ENCODE results near the gene PTPRM. TPM values are rescaled to one million over a fixed set of nuclear protein-coding genes. Genes with fewer than 3 reads are reported as not detected.

PTPRM gene
- polyA plus RNA-seq, 2 of the 4 experiments (the other 2 are of a cell fraction) = 44.5 to 199 TPM

DNA sequence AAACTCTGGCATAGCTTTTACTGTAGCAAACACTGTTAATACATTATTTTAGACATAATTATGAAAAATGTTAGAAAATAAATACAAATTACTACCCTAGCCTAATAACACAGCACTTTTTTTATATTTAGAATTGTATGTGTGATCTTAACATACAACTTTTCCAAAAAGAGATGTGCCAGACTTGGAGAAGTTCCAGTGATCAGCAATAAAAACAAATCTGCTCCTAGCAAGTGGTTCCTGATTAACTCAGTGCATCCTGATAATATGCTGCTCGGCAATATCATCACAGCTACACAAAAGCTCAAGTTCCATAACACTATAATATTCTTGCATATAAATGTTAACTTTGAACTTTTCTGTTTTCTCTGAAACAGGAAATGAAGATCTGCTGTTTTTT, 22.4 kb upstream of the PTPRM start:
- ATAC-seq (no peak), FAIRE-seq (no peak), DNase-seq (ENCODE audit: low read depth in 1 of 2, low spot score in 1 of 2) (no peak)
- WGBS (ENCODE audit: missing lambda C conversion rate) = 89% methylated on average over 1 of the region's 1 CpG
- CTCF ChIA-PET = no interaction called here
- POLR2A ChIA-PET = no interaction called here
- Histone ChIP-seq H3K4me2 (no peak overlapping the region), H3K4me1 (no peaks in the 10 kb centered on the region), H3K9me3 (no peaks in the 10 kb centered on the region), H3K27ac (no peak overlapping the region), H3K4me3 (no peak overlapping the region)
- no peak for TF ChIP-seq FOXS1 (CRISPR knock-in tag; IDR thresholded peaks at IDR 0.05)
- no peak for TF ChIP-seq CBX8 (IDR thresholded peaks at IDR 0.05)
- TF ChIP-seq RARB (CRISPR knock-in tag; IDR thresholded peaks at IDR 0.05) = no peak
- TF ChIP-seq TFCP2L1 (CRISPR knock-in tag; IDR thresholded peaks at IDR 0.05) = no peak
- no peak for TF ChIP-seq MAFK (IDR thresholded peaks at IDR 0.05; ENCODE audit: partially characterized antibody)
- no peak for TF ChIP-seq GATA3 (IDR thresholded peaks at IDR 0.05; ENCODE audit: borderline replicate concordance)
- no peak for TF ChIP-seq KDM1A (IDR thresholded peaks at IDR 0.05; ENCODE audit: low read depth)
- no peak for TF ChIP-seq HEYL (CRISPR knock-in tag; IDR thresholded peaks at IDR 0.05)
- no peak for TF ChIP-seq SREBF2 (IDR thresholded peaks at IDR 0.05)
- no peak for TF ChIP-seq RCOR1 (IDR thresholded peaks at IDR 0.05; ENCODE audit: low read depth, low read length)
- TF ChIP-seq ZFP36 (IDR thresholded peaks at IDR 0.05; ENCODE audit: borderline replicate concordance, partially characterized antibody) = no peak
- no peak for TF ChIP-seq PHF8 (IDR thresholded peaks at IDR 0.05; ENCODE audit: borderline replicate concordance, low read depth)
- no peak for TF ChIP-seq FOSB (CRISPR knock-in tag; IDR thresholded peaks at IDR 0.05)

DNA sequence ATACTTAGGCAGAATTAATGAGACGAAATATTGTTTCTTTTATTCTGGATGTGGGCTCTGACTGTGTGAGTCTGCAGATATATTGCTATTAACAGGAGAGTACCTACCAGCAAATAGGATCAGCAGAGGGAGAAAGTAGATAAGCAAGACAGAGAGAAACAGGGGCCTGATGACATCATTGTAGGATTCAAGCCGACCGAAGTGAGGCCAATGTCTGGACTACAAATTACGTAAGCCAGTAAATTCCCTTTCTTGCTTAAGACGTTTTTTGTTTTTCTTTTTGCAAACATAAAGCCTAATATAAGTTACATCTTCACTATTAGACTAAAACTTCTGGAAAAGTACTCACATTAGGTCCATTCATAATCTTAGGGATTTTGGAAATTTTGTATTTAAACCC, 21.4 kb upstream of the PTPRM start:
- 40% methylated on average over 5 of the region's 5 CpGs for WGBS (ENCODE audit: missing lambda C conversion rate)
- ChIA-PET CTCF (interaction anchor here (1.5 kb wide), 1 partner anchor 21 kb away, joined by 5 read pairs; the partner anchor contains the start of gene PTPRM), POLR2A (no interaction called here)
- TF ChIP-seq NR3C1 (IDR thresholded peaks at IDR 0.05) (no peak), HOXA7 (CRISPR knock-in tag; IDR thresholded peaks at IDR 0.05) (no peak), EHF (CRISPR knock-in tag; IDR thresholded peaks at IDR 0.05) (no peak), JUNB (IDR thresholded peaks at IDR 0.05) (no peak), ESRRA (IDR thresholded peaks at IDR 0.05; ENCODE audit: borderline replicate concordance, low read length) (no peak), CBX2 (IDR thresholded peaks at IDR 0.05; ENCODE audit: borderline replicate concordance, low read depth) (no peak), FOXS1 (CRISPR knock-in tag; IDR thresholded peaks at IDR 0.05) (no peak), CHD2 (IDR thresholded peaks at IDR 0.05; ENCODE audit: low read length, partially characterized antibody) (no peak), RAD21 (conservative IDR thresholded peaks at IDR 0.05 in 1 of 2, IDR thresholded peaks at IDR 0.05 in 1 of 2) (no peak)
- TF ChIP-seq, protein P1, sequence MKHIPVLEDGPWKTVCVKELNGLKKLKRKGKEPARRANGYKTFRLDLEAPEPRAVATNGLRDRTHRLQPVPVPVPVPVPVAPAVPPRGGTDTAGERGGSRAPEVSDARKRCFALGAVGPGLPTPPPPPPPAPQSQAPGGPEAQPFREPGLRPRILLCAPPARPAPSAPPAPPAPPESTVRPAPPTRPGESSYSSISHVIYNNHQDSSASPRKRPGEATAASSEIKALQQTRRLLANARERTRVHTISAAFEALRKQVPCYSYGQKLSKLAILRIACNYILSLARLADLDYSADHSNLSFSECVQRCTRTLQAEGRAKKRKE (CRISPR knock-in tag; IDR thresholded peaks at IDR 0.05; ENCODE audit: low read depth) = no peak
- TF ChIP-seq, protein P2, sequence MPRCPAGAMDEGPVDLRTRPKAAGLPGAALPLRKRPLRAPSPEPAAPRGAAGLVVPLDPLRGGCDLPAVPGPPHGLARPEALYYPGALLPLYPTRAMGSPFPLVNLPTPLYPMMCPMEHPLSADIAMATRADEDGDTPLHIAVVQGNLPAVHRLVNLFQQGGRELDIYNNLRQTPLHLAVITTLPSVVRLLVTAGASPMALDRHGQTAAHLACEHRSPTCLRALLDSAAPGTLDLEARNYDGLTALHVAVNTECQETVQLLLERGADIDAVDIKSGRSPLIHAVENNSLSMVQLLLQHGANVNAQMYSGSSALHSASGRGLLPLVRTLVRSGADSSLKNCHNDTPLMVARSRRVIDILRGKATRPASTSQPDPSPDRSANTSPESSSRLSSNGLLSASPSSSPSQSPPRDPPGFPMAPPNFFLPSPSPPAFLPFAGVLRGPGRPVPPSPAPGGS (IDR thresholded peaks at IDR 0.05) = no peak
- no peak for DNase-seq (ENCODE audit: low read depth in 1 of 2, low spot score in 1 of 2)
- FAIRE-seq = no peak
- no peaks in the 10 kb centered on the region for H3K9me3 ChIP-seq
- no peak overlapping the region for H3K27ac ChIP-seq
- no peak overlapping the region for H3K4me2 ChIP-seq
- no peak overlapping the region for H3K4me3 ChIP-seq
- H3K4me1 ChIP-seq = no peaks in the 10 kb centered on the region
- ATAC-seq = no peak

DNA sequence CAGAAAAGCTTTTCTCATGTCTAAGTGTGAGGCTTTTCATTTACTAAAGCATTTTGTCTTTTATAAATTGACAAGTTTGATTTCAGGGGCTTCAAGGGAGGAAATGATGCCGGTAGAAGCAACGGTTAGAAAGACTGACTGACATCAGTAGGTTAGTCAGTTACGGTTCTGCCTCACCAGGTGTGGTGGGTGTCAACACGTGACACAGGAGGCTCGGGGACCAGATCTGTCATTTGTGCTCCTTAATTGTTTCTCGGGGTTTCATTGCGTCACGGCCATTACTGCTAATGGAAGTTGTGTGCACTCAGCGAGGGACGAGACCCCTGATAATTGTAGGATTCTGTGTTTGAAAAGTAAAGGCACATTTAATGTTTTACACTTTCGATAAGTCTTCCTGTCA, 18.9 kb upstream of the PTPRM start:
- no peaks in the 10 kb centered on the region for H3K4me1 ChIP-seq
- FAIRE-seq (no peak), ATAC-seq (no peak), DNase-seq (ENCODE audit: low read depth in 1 of 2, low spot score in 1 of 2) (no peak)
- ChIA-PET CTCF (no interaction called here), POLR2A (no interaction called here)
- no peak overlapping the region for H3K4me3 ChIP-seq
- 85% methylated on average over 11 of the region's 11 CpGs for WGBS (ENCODE audit: missing lambda C conversion rate)
- H3K27ac ChIP-seq = no peak overlapping the region
- no peak overlapping the region for H3K4me2 ChIP-seq
- H3K9me3 ChIP-seq = no peaks in the 10 kb centered on the region
- TF ChIP-seq CHD4 (IDR thresholded peaks at IDR 0.05; ENCODE audit: borderline replicate concordance) = no peak
- TF ChIP-seq, protein P3, sequence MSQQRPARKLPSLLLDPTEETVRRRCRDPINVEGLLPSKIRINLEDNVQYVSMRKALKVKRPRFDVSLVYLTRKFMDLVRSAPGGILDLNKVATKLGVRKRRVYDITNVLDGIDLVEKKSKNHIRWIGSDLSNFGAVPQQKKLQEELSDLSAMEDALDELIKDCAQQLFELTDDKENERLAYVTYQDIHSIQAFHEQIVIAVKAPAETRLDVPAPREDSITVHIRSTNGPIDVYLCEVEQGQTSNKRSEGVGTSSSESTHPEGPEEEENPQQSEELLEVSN (IDR thresholded peaks at IDR 0.05; ENCODE audit: borderline replicate concordance, low read depth) = no peak
- TF ChIP-seq TP53 (CRISPR knock-in tag; IDR thresholded peaks at IDR 0.05) = no peak
- TF ChIP-seq ZFP36 (IDR thresholded peaks at IDR 0.05; ENCODE audit: borderline replicate concordance, partially characterized antibody) = no peak
- TF ChIP-seq JUNB (IDR thresholded peaks at IDR 0.05) = no peak
- TF ChIP-seq, protein P4, sequence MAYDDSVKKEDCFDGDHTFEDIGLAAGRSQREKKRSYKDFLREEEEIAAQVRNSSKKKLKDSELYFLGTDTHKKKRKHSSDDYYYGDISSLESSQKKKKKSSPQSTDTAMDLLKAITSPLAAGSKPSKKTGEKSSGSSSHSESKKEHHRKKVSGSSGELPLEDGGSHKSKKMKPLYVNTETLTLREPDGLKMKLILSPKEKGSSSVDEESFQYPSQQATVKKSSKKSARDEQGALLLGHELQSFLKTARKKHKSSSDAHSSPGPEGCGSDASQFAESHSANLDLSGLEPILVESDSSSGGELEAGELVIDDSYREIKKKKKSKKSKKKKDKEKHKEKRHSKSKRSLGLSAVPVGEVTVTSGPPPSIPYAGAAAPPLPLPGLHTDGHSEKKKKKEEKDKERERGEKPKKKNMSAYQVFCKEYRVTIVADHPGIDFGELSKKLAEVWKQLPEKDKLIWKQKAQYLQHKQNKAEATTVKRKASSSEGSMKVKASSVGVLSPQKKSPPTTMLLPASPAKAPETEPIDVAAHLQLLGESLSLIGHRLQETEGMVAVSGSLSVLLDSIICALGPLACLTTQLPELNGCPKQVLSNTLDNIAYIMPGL (CRISPR knock-in tag; IDR thresholded peaks at IDR 0.05; ENCODE audit: borderline replicate concordance) = no peak
- no peak for TF ChIP-seq NFE2L2 (conservative IDR thresholded peaks at IDR 0.05; ENCODE audit: low read length)
- TF ChIP-seq FOSB (CRISPR knock-in tag; IDR thresholded peaks at IDR 0.05) = no peak
- no peak for TF ChIP-seq ZC3H11A (IDR thresholded peaks at IDR 0.05)
- no peak for TF ChIP-seq HOXB13 (CRISPR knock-in tag; IDR thresholded peaks at IDR 0.05; ENCODE audit: low read depth)
- TF ChIP-seq, protein P5, sequence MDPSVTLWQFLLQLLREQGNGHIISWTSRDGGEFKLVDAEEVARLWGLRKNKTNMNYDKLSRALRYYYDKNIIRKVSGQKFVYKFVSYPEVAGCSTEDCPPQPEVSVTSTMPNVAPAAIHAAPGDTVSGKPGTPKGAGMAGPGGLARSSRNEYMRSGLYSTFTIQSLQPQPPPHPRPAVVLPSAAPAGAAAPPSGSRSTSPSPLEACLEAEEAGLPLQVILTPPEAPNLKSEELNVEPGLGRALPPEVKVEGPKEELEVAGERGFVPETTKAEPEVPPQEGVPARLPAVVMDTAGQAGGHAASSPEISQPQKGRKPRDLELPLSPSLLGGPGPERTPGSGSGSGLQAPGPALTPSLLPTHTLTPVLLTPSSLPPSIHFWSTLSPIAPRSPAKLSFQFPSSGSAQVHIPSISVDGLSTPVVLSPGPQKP (IDR thresholded peaks at IDR 0.05; ENCODE audit: low read depth, low read length) = no peak
- no peak for TF ChIP-seq RFX5 (IDR thresholded peaks at IDR 0.05)
- TF ChIP-seq NPAS2 (CRISPR knock-in tag; IDR thresholded peaks at IDR 0.05; ENCODE audit: borderline replicate concordance) = no peak
